NCI-H774 (cell line): ENCODE results near the gene MYBPC2.

ENCODE experiments used
- DNase-seq: peaks from one replicate; lab custom pipeline; 2025; lab: John Stamatoyannopoulos, UW

MYBPC2 gene

DNA sequence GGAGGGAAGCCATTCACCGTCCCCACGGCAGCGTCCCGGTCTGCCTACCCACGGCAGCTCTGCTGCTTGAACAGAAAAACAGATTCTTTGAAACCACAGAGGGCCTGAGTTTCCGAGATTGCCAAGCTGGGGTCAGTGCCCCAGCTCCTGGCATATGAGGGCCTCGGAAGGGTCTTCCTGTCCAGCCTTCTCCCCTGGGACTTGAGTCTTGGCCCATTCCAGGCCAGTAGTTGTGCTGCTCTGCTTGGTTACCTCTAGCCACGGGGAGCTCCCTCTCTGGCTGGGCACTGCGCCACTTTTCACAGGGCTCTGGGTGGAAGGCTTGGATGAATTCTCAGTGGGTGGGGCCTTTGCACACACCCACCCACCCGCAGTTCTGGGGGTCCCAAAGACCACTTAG lies 22.6 kb upstream of the MYBPC2 start:
- DNase-seq, result no peak

DNA sequence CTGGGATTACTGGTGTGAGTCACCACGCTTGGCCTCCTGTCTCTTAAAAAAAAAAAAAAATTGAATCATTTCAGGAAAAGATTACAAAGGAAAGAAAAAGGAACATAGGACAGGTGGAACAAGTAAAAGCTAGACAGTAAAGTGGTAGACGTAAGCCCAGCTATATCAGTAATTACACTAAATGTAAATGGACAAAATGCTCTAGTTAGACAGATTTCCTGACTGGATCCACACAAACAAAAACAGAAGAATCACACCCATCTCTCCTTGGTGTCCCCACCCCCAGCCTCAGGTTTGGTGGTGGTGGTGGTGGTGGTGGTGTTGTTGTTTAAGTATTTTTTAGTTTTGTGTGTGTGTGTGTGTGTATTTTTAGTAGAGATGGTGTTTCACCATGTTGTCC lies 20.3 kb upstream of the MYBPC2 start:
- no peak for DNase-seq

DNA sequence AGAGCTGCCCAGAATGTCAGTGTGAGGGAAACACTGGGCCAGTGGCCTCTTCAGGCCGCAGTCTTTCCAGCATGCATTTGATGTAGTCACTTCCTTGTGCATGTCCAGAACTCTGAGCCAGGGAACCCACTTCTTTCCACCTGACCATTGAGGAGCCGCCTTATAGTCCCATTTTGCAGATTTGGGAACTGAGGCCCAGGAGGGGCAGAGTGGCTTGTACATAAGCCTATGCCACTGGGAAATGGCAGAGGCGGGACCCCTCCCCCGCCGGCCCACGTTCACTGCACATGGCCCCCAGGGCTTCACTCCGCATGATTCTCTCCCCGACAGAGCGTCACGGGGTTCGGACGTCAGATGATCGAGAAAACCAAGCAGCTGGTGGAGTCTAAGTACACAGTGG lies 19.6 kb upstream of the MYBPC2 start:
- no peak for DNase-seq

- DNase-seq, result no peak
These were observed 19.2 kb upstream of the MYBPC2 start for GRCh38 chr19:50413531-50413930.

DNA sequence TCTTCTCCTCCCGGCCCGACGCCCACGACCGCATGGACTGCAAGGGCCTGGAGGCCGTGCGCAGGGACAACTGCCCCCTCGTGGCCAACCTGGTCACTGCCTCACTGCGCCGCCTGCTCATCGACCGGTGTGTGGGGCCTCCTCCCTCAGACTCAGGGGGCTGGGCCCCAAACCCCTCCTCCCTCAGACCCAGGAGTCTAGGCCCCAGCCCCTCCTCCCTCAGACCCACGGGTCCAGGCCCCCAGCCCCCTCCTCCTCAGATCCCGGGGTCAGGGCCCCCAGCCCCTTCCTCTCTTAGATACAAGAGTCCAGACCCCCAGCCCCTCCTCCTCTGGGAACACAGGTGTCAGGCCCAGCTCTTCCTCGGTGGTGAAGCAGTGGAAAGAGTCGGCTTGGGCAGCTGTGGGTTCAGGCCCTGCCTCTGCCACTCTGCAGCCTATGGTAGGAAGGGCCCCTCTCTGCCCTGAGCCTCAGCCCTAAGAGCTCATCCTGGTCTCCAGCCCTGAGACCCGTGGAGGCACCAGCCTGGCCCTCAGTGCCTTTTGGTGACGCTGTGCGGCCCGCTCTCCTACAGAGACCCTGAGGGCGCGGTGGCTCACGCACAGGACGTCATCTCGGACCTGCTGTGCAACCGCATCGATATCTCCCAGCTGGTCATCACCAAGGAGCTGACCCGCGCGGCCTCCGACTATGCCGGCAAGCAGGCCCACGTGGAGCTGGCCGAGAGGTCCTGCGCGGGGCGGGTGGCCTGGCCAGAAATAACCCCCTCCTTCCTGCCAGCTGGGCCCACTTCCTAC lies 17.6 kb upstream of the MYBPC2 start:
- DNase-seq, result no peak

DNA sequence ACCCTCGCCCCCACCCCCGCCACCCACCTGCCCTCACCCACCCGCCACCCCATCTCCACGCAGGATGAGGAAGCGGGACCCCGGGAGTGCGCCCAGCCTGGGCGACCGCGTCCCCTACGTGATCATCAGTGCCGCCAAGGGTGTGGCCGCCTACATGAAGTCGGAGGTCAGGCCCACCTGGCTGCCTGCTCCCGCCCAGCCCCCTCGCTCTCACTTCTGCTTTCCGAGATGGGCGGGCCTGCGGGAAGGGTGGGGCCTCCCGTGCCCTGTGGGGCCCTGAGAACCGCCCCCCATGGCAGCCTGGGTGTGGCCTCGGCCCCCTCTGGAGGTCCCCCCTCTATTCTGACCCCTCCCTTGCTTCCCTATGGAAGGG lies 17.0 kb upstream of the MYBPC2 start:
- no peak for DNase-seq

DNA sequence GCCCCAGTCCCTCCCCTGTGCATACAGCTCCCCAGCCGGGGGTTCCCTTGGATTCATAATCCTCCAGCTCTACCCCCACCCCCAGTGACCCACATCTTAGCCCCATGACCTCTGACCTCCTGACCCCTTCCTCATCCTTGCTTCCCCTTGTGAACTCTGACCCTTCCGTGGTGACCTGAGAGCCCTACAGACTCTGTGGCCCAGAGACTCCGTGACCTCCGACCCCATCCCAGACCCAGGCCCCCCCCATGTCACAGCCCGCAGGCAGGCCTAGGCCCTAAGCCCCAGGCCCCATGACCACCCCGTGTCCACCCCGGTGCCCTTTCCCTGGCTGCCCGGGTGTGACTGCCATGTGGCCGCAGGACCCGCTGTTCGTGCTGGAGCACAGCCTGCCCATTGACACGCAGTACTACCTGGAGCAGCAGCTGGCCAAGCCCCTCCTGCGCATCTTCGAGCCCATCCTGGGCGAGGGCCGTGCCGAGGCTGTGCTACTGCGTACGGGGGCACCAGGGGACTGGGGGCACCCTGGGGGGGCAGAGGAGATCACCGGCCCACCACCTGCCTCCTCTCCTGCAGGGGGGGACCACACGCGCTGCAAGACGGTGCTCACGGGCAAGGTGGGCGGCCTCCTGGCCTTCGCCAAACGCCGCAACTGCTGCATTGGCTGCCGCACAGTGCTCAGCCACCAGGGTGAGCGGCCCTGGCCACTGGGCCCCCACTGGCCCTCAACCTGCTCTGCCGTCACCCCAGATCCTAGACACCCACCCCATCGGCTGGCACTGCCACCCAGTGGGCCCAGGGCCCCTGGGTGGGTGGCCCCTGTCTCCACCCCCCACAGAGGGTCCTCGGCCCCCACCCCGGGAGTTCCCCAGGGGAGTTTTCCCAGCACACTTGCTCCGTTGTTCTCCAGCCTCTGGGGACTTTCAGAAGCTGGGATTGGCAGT lies 16.4 kb upstream of the MYBPC2 start:
- DNase-seq, result no peak

- DNase-seq, result no peak
These were observed 15.3 kb upstream of the MYBPC2 start for GRCh38 chr19:50417111-50418081.

DNA sequence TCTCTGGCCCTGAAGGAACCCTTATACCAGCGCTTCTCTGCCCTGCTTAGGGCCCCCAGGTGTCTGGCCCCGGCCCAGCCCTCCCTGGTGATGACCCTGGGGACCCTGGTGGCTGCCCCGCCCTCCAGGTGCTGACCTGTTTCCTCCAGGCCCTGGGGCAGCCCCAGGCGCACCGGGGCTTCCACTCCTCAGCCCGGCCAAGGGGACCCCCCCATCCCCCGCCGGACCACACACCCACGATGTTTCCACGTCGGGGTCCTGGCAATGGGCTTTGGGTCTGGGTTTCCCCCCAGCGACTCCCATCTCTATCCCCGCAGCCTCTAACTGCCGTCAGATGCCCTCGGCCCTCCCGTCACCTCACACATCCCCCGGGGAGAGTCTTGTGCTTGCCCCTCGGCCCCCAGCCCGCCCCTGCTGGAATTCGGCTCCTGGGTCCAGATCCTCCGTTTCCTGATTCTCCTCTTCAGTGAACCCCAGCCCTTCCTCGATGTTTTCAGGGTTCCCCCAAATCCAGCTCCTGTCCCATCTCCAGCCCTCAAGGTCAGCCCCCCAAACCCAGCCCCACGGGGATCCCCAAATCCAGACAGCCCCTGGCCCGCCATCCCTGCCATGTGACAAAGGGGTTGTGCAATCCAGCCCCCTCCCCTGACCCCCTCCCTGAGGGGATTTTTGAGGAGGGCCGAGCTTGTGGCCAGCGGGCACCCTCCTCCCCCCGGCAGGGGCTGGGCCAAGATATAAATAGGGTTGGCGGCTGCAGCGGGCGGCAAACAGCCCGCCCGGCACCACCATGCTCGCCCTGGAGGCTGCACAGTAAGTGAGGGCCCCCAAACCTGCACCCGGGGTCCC lies 14.3 kb upstream of the MYBPC2 start, which contains the start of gene SPIB:
TSS of gene SPIB (plus strand) at position 763 of the 846 bp plus-strand sequence. CDS start at position 788, 25 bp downstream.
- no peak for DNase-seq

- no peak for DNase-seq
These were observed 13.6 kb upstream of the MYBPC2 start for GRCh38 chr19:50419022-50419579.

DNA sequence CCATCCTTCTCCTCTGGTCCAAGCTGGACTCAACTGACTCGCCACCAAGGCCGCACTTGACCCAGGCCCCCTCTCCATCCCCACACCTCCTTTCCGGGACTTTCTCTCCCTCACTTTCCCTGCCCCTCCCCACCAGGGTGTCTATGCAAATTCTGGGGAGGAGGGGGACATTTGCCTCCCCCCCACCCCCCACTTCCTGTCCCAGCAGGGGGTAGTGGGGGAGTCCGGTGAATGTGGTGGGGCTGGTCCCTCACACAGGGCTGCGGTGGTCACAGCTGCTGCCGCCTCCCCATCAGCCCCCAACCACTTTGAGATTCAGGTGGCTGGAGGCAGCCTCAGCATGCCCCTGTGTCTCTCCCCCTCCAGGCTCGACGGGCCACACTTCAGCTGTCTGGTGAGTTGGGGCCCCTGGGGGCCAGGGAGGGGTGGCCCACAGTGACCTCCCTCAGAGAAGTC lies 13.1 kb upstream of the MYBPC2 start:
- no peak for DNase-seq

DNA sequence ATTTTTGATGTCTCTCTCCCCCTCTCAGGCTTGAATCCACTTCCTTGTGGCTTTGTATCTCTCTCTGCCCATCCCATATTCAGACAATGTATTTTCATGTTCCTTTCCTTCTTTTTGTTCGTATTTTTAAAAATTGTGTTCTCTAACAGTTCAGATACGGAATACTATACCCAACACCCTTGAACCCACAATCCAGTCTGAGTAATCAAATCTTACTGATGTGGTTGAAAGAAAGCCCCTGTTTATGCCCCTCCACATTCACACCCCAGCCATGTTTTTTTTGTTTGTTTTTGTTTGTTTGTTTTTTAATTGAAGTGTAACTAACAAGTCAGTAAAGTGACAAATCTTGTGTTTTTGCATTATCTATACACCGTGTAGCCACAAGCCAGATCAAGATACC lies 12.6 kb upstream of the MYBPC2 start:
- DNase-seq, result no peak

DNA sequence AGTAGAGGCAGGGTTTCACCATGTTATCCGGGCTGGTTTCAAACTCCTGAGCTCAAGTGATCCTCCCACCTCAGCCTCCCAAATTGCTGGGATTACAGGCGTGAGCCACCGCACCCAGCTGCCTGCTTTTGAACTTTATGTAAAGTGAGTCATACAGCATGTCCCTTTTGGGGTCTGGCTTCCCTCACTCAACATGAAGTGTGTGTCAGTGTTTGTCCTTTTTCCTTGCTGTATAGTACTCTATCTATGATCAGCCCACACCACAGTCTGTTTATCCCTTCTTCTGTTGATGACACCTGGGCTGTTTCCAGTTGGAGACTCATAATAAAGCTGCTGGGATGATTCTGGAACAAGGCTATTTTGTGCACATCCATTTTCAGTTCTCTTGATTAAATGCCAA lies 11.9 kb upstream of the MYBPC2 start:
- no peak for DNase-seq

DNA sequence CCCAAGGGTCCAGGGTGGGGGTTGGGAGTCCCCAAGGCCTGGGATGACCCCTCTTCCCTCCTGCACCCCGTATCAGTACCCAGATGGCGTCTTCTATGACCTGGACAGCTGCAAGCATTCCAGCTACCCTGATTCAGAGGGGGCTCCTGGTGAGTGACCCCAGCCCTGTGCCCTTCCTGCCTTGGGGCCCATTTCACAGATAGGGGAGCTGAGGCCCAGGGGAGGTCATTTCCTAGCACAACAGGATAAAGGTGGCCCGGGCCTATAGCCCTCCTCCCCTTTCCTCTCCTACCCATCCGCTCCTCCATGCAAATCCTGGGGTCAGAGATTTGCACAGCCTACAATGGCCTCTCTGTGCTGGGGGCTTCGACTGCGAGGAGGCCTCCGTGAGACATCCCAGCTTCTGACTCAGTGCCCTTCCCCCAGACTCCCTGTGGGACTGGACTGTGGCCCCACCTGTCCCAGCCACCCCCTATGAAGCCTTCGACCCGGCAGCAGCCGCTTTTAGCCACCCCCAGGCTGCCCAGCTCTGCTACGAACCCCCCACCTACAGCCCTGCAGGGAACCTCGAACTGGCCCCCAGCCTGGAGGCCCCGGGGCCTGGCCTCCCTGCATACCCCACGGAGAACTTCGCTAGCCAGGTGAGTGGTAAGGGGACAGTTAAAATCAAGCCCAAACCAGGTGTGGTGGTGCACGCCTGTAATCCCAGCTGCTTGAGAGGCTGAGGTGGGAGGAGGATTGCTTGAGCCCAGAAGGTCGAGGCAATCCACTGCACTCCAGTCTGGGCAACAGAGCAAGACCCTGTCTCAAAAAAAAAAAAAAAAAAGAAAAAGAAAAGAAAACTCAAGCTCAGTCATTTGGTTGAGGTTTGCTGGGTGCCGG lies 10.1 kb upstream of the MYBPC2 start:
- no peak for DNase-seq

- no peak for DNase-seq
These were observed 9.2 kb upstream of the MYBPC2 start for GRCh38 chr19:50423279-50424113.

- DNase-seq, result no peak
These were observed 7.1 kb upstream of the MYBPC2 start for GRCh38 chr19:50425581-50425980.

DNA sequence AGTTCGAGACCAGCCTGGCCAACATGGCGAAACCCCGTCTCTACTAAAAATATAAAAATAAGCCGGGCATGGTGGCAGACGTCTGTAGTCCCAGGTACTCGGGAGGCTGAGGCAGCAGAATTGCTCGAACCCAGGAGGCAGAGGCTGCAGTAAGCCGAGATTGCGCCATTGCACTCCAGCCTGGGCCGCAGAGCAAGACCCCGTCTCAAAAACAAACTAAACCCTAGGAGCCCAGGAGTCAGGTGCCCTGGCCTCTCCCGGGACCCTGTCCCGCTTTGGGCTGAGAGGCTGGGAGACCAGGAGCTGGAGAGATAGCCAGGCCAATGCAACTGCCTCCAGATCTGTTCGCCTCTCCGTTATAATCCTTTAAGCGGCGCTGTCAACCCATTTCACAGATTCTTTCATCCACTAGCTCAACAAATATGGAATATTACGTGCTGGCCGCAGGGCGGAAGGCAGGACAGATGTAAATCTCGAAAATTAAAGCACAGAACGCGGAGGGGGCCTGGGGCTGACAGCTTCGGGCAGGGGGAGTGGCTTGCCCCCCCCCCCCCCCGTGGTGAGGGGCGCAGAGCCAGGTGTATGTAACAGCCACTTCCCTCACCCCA lies 5.3 kb upstream of the MYBPC2 start:
- no peak for DNase-seq

- DNase-seq, result no peak
These were observed 4.7 kb upstream of the MYBPC2 start for GRCh38 chr19:50427997-50428425.
